GM12891 (cell line): Measurements from ENCODE around the gene GOLGA6L10.

Experiments
- PAX5 ChIP-seq: IDR thresholded peaks from 2 replicates; pipeline ENCODE4 v1.6.1; 2011; ENCODE audit warnings: low read length, moderate library complexity, mild to moderate bottlenecking; ENCODE audit not compliant: insufficient read depth, severe bottlenecking
- POLR2A ChIP-seq: IDR thresholded peaks from 2 replicates; pipeline ENCODE4 v1.6.1; 2011; ENCODE audit warnings: low read depth, low read length, control low read depth
- POLR2AphosphoS5 ChIP-seq: IDR thresholded peaks from 2 replicates; pipeline ENCODE4 v1.6.1; 2011; ENCODE audit warnings: low read depth, low read length, control low read depth
- SPI1 ChIP-seq: IDR thresholded peaks from 2 replicates; pipeline ENCODE4 v1.6.1; 2011; ENCODE audit warnings: low read depth, low read length, control low read depth
- TAF1 ChIP-seq: IDR thresholded peaks from 2 replicates; pipeline ENCODE4 v1.6.1; 2011; ENCODE audit warnings: low read depth, low read length, control low read depth

- TF ChIP-seq POLR2AphosphoS5 (no peak), TAF1 (no peak), POLR2A (no peak), PAX5 (no peak), SPI1 (no peak)
Observed at GRCh38 chr15:82309802-82310201, 39.5 kb downstream of the GOLGA6L10 start.
